ENCODE measurements around the gene CCL4. TPM values are rescaled to one million over a fixed set of nuclear protein-coding genes. Genes with fewer than 3 reads are reported as not detected.
A peak's percentile ranks its signal among the peaks of the same experiment; 100 is the strongest.
"Not testable (repeated sequence)": the region's sequence is repeated elsewhere in the genome, so short reads cannot be mapped to it uniquely, and the experiment has no call there.

CCL4 gene
- 29.7 TPM for polyA plus RNA-seq (2012; ENCODE audit: low read depth, missing spikeins)

DNA sequence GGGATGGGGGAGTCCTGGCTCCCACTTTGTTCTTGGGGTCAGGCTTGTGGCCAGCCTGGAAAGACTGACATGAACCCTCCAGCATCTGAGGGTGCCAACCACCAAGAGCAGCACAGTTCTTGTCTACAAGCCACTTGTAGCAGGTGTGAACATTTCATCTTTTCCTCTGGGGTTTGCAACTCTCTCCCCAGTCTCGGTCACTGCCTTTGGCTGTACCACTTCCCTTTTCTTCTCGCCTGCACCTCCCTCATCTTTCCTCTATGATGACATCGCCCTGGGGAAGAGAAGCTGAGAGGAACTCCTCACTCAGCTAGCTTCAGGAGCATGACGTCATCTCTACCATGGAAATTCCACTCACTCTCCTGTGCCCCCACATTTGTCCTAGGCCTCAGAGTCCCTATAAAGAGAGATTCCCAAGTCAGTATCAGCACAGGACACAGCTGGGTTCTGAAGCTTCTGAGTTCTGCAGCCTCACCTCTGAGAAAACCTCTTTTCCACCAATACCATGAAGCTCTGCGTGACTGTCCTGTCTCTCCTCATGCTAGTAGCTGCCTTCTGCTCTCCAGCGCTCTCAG is at the start of gene CCL4:
TSS of gene CCL4 (plus strand) at position 427 of the 575 bp plus-strand sequence. CDS start at position 506, 79 bp downstream.
- peak; percentile 88 for TF ChIP-seq SPI1 (IDR thresholded peaks at IDR 0.05; ENCODE audit: low read depth, low read length)
- not testable (repeated sequence) for FAIRE-seq; DNase-seq (ENCODE audit: insufficient read length, low spot score)

DNA sequence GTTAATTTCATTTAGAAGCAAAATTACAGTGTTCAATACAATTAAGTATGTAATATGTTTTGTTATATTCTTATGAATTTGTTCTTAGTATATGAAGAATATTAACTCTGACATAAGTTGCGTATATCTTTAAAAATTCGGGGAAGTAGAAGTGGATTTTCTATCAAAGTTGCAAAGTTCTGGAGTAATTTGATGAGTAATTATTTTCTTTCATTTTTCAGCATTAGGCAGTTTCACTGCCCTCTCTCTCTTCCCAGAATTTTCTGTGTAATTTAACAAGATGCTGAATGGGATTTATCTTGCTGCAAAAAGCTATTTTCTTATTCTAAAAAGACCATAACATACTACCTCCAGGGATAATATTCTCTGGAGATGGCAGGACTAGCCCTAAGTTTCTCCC is 48.5 kb upstream of the CCL4 start:
- no peak for FAIRE-seq

GRCh38 chr17:36055921-36056520 is 47.6 kb upstream of the CCL4 start:
- DNase-seq (ENCODE audit: insufficient read length, low spot score) (no peak), FAIRE-seq (no peak)
- TF ChIP-seq TAF1 (IDR thresholded peaks at IDR 0.05; ENCODE audit: low read depth, low read length) (no peak), SPI1 (IDR thresholded peaks at IDR 0.05; ENCODE audit: low read depth, low read length) (no peak), POLR2A (IDR thresholded peaks at IDR 0.05; ENCODE audit: low read depth, low read length) (no peak), PAX5 (IDR thresholded peaks at IDR 0.05; ENCODE audit: insufficient read depth, low read length, severe bottlenecking) (no peak), POU2F2 (IDR thresholded peaks at IDR 0.05; ENCODE audit: low read depth, low read length) (no peak), POLR2AphosphoS5 (IDR thresholded peaks at IDR 0.05; ENCODE audit: low read depth, low read length) (no peak)

More for the DNA sequence above, 48.5 kb upstream of the CCL4 start:
- no peak for DNase-seq (ENCODE audit: insufficient read length, low spot score)
- TF ChIP-seq POLR2AphosphoS5 (IDR thresholded peaks at IDR 0.05; ENCODE audit: low read depth, low read length) (no peak), POLR2A (IDR thresholded peaks at IDR 0.05; ENCODE audit: low read depth, low read length) (no peak), SPI1 (IDR thresholded peaks at IDR 0.05; ENCODE audit: low read depth, low read length) (no peak), TAF1 (IDR thresholded peaks at IDR 0.05; ENCODE audit: low read depth, low read length) (no peak), POU2F2 (IDR thresholded peaks at IDR 0.05; ENCODE audit: low read depth, low read length) (no peak), PAX5 (IDR thresholded peaks at IDR 0.05; ENCODE audit: insufficient read depth, low read length, severe bottlenecking) (no peak)

- FAIRE-seq (no peak), DNase-seq (ENCODE audit: insufficient read length, low spot score) (no peak)
- no peak for TF ChIP-seq SPI1 (IDR thresholded peaks at IDR 0.05; ENCODE audit: low read depth, low read length)
- no peak for TF ChIP-seq POLR2A (IDR thresholded peaks at IDR 0.05; ENCODE audit: low read depth, low read length)
- TF ChIP-seq POLR2AphosphoS5 (IDR thresholded peaks at IDR 0.05; ENCODE audit: low read depth, low read length), result no peak
- TF ChIP-seq TAF1 (IDR thresholded peaks at IDR 0.05; ENCODE audit: low read depth, low read length), result no peak
- no peak for TF ChIP-seq PAX5 (IDR thresholded peaks at IDR 0.05; ENCODE audit: insufficient read depth, low read length, severe bottlenecking)
These were observed 45.7 kb upstream of the CCL4 start for GRCh38 chr17:36057911-36058310.

DNA sequence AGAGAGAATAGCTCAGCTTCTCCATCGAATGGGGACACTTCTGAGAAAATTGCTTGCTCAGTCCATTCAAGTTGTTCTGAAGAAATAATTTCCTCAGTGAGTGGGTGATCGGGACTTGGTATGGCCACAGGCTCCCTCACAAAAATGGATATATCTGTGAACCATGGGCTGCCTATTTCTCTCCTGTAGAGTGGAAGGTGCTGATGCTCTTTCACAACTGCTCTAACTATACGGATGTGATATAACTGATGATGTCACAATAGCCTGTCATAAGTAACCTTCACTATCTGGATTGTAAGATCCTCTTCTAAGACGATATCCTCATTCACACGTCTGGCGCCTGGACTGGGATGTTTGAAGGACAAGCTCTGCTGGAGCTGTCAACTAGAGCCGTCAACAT is 44.2 kb upstream of the CCL4 start:
- TF ChIP-seq SPI1 (IDR thresholded peaks at IDR 0.05; ENCODE audit: low read depth, low read length) (no peak), PAX5 (IDR thresholded peaks at IDR 0.05; ENCODE audit: insufficient read depth, low read length, severe bottlenecking) (no peak), POLR2AphosphoS5 (IDR thresholded peaks at IDR 0.05; ENCODE audit: low read depth, low read length) (no peak), POLR2A (IDR thresholded peaks at IDR 0.05; ENCODE audit: low read depth, low read length) (no peak), POU2F2 (IDR thresholded peaks at IDR 0.05; ENCODE audit: low read depth, low read length) (no peak), TAF1 (IDR thresholded peaks at IDR 0.05; ENCODE audit: low read depth, low read length) (no peak)
- DNase-seq (ENCODE audit: insufficient read length, low spot score) (no peak), FAIRE-seq (no peak)

DNA sequence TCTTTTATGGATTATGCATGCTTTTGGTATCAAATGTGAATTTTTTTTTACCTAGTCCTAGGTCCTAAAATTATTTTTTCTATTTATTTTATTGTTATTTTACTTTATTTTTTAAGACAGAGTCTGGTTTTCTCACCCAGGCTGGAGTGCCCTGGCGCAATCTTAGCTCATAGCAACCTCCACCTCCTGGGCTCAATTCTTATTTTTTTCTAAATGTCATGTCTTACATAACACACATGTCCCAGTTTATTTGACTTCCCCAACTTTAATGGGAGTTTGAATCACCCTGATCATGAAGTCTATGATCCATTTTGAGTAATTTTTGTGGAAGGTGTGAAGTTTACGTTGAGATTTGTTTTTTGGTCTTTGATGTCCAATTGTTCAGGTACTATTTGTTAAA is 42.8 kb upstream of the CCL4 start:
- DNase-seq (ENCODE audit: insufficient read length, low spot score) (no peak), FAIRE-seq (no peak)
- TF ChIP-seq POLR2A (IDR thresholded peaks at IDR 0.05; ENCODE audit: low read depth, low read length) (no peak), PAX5 (IDR thresholded peaks at IDR 0.05; ENCODE audit: insufficient read depth, low read length, severe bottlenecking) (no peak), TAF1 (IDR thresholded peaks at IDR 0.05; ENCODE audit: low read depth, low read length) (no peak), POLR2AphosphoS5 (IDR thresholded peaks at IDR 0.05; ENCODE audit: low read depth, low read length) (no peak), SPI1 (IDR thresholded peaks at IDR 0.05; ENCODE audit: low read depth, low read length) (no peak), POU2F2 (IDR thresholded peaks at IDR 0.05; ENCODE audit: low read depth, low read length) (no peak)

GRCh38 chr17:36063786-36064541 is 39.7 kb upstream of the CCL4 start, which contains the start of gene CCL18:
CCL18 (plus strand) TSS chr17:36064272; CDS start chr17:36064343, 71 bp downstream.
- FAIRE-seq (no peak), DNase-seq (ENCODE audit: insufficient read length, low spot score) (no peak)
- TF ChIP-seq TAF1 (IDR thresholded peaks at IDR 0.05; ENCODE audit: low read depth, low read length) (no peak), SPI1 (IDR thresholded peaks at IDR 0.05; ENCODE audit: low read depth, low read length) (no peak), PAX5 (IDR thresholded peaks at IDR 0.05; ENCODE audit: insufficient read depth, low read length, severe bottlenecking) (no peak), POLR2A (IDR thresholded peaks at IDR 0.05; ENCODE audit: low read depth, low read length) (no peak), POLR2AphosphoS5 (IDR thresholded peaks at IDR 0.05; ENCODE audit: low read depth, low read length) (no peak), POU2F2 (IDR thresholded peaks at IDR 0.05; ENCODE audit: low read depth, low read length) (no peak)

- TF ChIP-seq PAX5 (IDR thresholded peaks at IDR 0.05; ENCODE audit: insufficient read depth, low read length, severe bottlenecking), result no peak
- TF ChIP-seq POLR2AphosphoS5 (IDR thresholded peaks at IDR 0.05; ENCODE audit: low read depth, low read length), result no peak
- TF ChIP-seq POU2F2 (IDR thresholded peaks at IDR 0.05; ENCODE audit: low read depth, low read length), result no peak
- TF ChIP-seq TAF1 (IDR thresholded peaks at IDR 0.05; ENCODE audit: low read depth, low read length), result no peak
- no peak for TF ChIP-seq SPI1 (IDR thresholded peaks at IDR 0.05; ENCODE audit: low read depth, low read length)
- no peak for TF ChIP-seq POLR2A (IDR thresholded peaks at IDR 0.05; ENCODE audit: low read depth, low read length)
- FAIRE-seq (no peak), DNase-seq (ENCODE audit: insufficient read length, low spot score) (no peak)
These were observed 37.2 kb upstream of the CCL4 start for GRCh38 chr17:36066365-36066985.

DNA sequence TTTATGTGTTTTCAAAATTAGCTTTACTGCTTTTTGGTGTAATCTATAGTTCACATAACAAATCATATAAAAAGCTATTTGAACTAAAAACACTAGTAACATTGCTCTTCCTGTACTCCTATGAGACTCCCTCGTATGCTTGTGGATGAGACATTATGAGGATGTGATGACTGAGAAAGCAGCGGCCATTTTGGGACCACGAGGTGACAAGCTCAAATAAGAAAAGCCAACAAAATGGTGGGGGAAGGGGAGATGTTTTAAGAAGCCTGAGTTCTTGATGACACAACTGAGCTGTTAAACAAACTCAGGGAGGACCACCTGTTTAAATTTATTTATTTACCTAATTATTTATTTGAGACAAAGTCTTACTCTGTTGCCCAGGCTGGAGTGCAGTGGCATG is 35.1 kb upstream of the CCL4 start:
- TF ChIP-seq SPI1 (IDR thresholded peaks at IDR 0.05; ENCODE audit: low read depth, low read length), result no peak
- no peak for TF ChIP-seq PAX5 (IDR thresholded peaks at IDR 0.05; ENCODE audit: insufficient read depth, low read length, severe bottlenecking)
- TF ChIP-seq POU2F2 (IDR thresholded peaks at IDR 0.05; ENCODE audit: low read depth, low read length), result no peak
- TF ChIP-seq POLR2AphosphoS5 (IDR thresholded peaks at IDR 0.05; ENCODE audit: low read depth, low read length), result no peak
- no peak for TF ChIP-seq POLR2A (IDR thresholded peaks at IDR 0.05; ENCODE audit: low read depth, low read length)
- no peak for TF ChIP-seq TAF1 (IDR thresholded peaks at IDR 0.05; ENCODE audit: low read depth, low read length)
- DNase-seq (ENCODE audit: insufficient read length, low spot score) (no peak), FAIRE-seq (no peak)
